Activated CD4-positive, alpha-beta T cell treated with anti-CD3 and anti-CD28 coated beads for 48 hours (primary cell): ENCODE measurements around the gene PML.
"Not testable (repeated sequence)": the region's sequence is repeated elsewhere in the genome, so short reads cannot be mapped to it uniquely, and the experiment has no call there.

Experiments
- DNase-seq: peaks from one replicate; pipeline ENCODE4 v3.0.0-alpha.2; 2020

PML gene

GRCh38 chr15:74042603-74043424 lies 48.3 kb downstream of the PML start:
- DNase-seq: no peak

GRCh38 chr15:74043425-74044266 lies 49.1 kb downstream of the PML start:
- DNase-seq: no peak

- no peak for DNase-seq
Measured at GRCh38 chr15:74044267-74045110, 50.0 kb downstream of the PML start.

DNA sequence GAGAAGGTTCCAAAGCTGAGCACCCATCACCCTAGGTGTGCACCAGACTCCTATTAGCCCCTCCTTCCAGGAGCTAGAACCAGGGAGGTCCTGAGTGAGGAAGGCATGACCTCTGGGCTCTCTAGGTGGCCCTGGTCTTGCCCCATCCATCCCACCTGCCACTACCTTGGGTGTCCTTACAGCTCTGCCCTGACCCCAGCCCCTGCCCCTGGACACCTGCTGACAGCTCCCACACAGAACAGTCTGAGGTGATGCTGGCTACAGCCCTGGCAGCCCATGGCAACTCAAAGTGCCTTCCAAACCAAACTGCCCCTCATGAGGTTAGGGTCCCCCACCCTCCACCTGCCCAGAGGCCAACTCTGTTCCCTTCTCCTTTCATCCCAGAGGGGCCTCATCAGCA lies 50.7 kb downstream of the PML start:
- no peak for DNase-seq

DNA sequence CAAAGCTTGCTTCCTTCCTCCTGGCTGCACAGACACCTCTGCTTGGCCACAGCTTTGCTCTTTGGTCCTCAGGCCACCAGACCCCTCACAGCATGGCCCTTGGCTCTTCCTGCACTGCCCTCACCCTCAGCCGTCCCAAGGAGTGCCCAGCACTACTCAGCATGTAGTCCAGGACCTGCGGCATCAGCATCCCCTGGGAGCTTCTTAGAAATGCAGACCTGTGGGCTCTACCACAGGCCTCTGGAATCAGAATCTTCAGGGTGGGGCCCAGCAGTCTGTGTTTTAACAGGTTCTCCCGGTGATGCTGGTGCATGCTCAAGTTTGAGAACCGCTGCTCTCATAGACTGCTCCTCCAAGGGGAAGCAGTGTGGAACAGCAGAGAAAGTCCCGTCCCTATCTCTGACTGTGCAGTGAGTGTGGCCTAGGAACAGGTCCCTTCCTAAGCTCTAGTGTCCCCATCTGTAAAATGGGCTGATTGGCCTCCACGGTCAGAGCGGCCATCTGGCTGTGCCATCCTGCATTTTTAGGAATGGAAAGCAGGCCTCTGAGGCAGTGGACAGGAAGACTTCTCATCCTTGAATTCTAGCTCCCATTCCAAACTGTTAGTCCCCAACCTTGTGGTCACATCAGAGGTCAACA lies 51.2 kb downstream of the PML start:
- no peak for DNase-seq

GRCh38 chr15:74046275-74046674 lies 51.8 kb downstream of the PML start:
- no peak for DNase-seq

DNA sequence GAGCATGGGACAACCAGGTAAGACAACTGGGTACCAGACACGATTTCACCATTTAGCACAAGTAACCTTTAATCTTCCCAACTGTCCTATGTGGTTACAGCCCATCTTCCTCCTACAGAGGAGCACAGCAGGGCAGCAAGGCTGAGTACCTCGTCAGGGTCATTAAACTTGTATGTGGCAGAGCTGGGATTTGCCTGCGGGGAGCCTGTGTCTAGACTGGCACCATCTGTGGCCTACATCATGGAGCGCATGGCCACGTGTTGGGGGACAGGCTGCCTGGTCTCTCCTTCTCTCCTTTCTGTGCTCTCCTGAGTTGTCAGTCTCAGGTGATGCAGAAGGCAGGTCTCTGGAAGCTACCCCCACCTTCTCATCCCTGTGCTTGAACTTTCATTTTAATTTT lies 55.6 kb downstream of the PML start:
- no peak for DNase-seq

- DNase-seq: no peak
Measured at GRCh38 chr15:74050556-74051234, 56.2 kb downstream of the PML start.

GRCh38 chr15:74052271-74053260 lies 58.0 kb downstream of the PML start:
- DNase-seq: not testable (repeated sequence)

- no peak for DNase-seq
Measured at GRCh38 chr15:74053517-74053916, 59.0 kb downstream of the PML start.

DNA sequence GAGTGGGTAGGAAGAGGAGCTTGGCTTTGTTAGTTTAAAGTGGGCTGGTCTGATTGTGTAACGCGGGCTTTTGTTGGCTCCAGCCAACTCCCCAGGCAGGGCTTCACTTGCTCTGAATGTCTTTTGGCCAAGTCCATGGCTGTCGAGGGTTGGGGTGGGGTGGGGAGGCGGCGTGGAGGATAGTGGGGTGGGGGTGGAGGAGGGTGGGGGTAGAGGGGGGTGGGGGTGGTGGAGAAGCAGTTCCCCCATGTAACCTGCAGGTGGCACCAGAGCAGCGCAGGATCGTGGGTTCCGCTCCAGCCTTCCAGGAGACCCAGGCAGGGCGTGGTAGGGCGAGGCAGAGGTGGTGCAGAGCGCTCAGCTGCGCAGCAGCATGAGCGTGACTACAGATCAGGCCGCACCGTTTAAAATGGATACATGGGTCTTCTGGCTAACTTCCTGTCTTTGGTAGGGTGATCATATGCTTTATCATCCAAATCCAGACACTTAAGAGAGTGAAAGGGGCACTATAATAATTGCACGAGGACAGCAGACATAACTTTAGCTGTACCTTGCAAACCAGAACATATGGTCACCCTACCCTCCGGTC lies 59.5 kb downstream of the PML start:
- DNase-seq: peak; percentile 87

DNA sequence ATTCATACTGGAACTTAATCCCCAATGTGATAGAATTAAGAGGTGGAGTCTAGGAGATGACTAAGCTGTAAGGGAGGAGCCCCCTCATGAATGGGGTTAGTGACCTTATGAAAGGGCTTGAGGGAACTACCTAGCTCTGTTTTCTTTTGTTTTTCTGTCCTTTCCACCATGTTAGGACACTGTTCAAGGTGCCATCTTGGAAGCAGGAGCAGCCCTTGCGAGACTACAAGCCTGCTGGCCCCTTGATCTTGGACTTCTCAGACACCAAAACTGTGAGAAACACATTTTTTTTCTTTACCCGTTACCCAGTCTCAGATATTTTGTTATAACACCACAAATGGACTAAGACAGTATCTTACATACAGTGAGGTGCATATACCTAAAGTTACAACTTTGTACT lies 61.3 kb downstream of the PML start:
- DNase-seq: no peak

DNA sequence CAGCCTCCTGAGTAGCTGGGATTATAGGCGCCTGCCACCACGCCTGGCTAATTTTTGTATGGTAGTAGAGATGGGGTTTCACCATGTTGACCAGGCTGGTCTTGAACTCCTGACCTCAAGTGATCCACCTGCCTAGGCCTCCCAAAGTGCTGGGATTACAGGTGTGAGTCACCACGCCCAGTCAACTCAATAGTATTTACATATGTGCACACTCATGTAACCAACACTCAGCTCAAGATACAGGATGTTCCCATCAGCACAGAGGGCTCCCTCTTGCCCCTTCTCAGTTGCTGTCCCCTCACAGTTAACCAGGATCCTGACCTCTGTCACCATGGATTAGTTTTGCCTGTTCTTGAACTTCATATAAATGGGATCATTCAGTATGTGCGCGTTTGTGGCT lies 61.8 kb downstream of the PML start:
- DNase-seq: peak; percentile 33

- DNase-seq: not testable (repeated sequence)
Measured at GRCh38 chr15:74059050-74059833, 64.7 kb downstream of the PML start.

- DNase-seq: no peak
Measured at GRCh38 chr15:74060251-74060650, 65.7 kb downstream of the PML start.

DNA sequence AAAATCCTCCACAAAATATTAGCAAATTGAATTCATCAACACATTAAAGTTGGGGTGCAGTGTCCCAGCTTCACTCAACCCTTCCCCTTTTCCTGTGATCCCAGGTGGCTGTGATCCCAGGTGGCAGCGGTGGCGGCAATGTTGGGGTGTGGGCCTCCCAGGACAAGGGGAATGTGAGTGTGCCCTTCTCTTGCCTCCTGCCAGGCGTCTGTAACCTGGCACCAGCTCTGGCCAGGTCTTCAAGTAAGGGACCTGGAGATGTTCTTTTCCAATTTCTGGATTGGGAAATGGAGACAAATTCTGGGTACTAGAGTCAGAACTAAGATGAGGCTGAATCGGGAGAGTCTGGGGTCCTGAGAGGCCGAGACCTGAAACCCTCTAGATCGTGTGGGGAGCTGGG lies 67.7 kb downstream of the PML start:
- no peak for DNase-seq

GRCh38 chr15:74062671-74063070 lies 68.2 kb downstream of the PML start:
- DNase-seq: no peak

- not testable (repeated sequence) for DNase-seq
Measured at GRCh38 chr15:74063425-74064146, 69.1 kb downstream of the PML start.

DNA sequence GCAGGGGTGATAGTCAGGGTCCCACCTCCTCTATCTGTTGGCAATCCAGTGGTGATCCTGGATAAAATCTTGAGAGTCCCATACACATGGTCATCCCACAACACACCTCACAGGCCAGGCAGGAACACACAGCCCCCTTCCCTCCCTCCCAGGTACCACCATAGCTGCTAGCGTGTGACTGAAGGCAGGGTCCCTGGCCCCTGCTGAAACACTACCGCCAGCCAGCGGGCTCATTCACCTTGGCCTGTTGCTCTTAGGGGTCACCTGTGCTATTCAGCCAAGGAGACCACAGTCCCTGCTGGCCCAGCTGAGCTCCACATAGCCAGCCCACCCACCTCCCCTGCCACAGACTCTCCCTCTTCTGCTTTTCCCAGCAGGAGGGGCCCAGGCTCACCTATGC lies 69.7 kb downstream of the PML start:
- not testable (repeated sequence) for DNase-seq
